Breast epithelium (tissue), 4 donors: Measurements from ENCODE around the gene SUFU. TPM values are rescaled to one million over a fixed set of nuclear protein-coding genes. Genes with fewer than 3 reads are reported as not detected.
A peak's percentile ranks its signal among the peaks of the same experiment; 100 is the strongest.

Source experiments
- DNase-seq, 2 donors: peaks; one replicate each; pipeline ENCODE4 v3.0.0-alpha.2; 2019; ENCODE audit warnings: low spot score in 2 of 2
- H3K27ac ChIP-seq, 2 donors: fragments of 200-600 bp; sonication (generic) in 1 of 2; one replicate each; pipeline ENCODE4 v1.5.1; 2016 to 2019; ENCODE audit warnings: mild to moderate bottlenecking in 1 of 2
- H3K27me3 ChIP-seq, 2 donors: fragments of 200-600 bp; sonication (generic) in 1 of 2; one replicate each; pipeline versions ENCODE4 v1.5.1 to v1.6.0; 2017 to 2019; ENCODE audit warnings: control low read depth in 1 of 2, mild to moderate bottlenecking in 1 of 2
- H3K36me3 ChIP-seq: fragments of 200-600 bp; one replicate; pipeline ENCODE4 v1.5.1; 2019
- H3K4me1 ChIP-seq, 2 donors: fragments of 200-600 bp; sonication (generic); one replicate each; pipeline ENCODE4 v1.5.1; 2016 to 2019; ENCODE audit warnings: control low read depth in 1 of 2
- H3K4me3 ChIP-seq, 3 donors: fragments of 200-600 bp; sonication (generic); 1 replicate in 2 of 3; 2 replicates in 1 of 3; pipeline ENCODE4 v1.5.1; 2016 to 2019; ENCODE audit warnings: mild to moderate bottlenecking in 3 of 3, moderate library complexity in 2 of 3
- H3K9me3 ChIP-seq, 2 donors: fragments of 200-600 bp; sonication (generic) in 1 of 2; one replicate each; pipeline ENCODE4 v1.5.1; 2016 to 2019; ENCODE audit warnings: control low read depth in 1 of 2
- CTCF ChIP-seq, 3 donors: fragments of 450-650 bp; IDR thresholded peaks; one replicate each; pipeline ENCODE4 v1.5.1; 2016 to 2017; ENCODE audit warnings: antibody characterized with exemption in 3 of 3, mild to moderate bottlenecking in 3 of 3, moderate library complexity in 3 of 3
- POLR2A ChIP-seq: fragments of 450-650 bp; IDR thresholded peaks from one replicate; pipeline ENCODE4 v1.6.1; 2016; ENCODE audit warnings: antibody characterized with exemption, mild to moderate bottlenecking, moderate library complexity
- POLR2AphosphoS5 ChIP-seq, 3 donors: sonication (generic); formaldehyde crosslinking; IDR thresholded peaks; one replicate each; pipeline ENCODE4 v1.6.1; 2017; ENCODE audit warnings: antibody characterized with exemption in 3 of 3
- intact Hi-C: fragments of 100-400 bp; cut with DNase I; formaldehyde crosslinking; loops from one replicate; pipeline ENCODE4 v1.15.1; 2023; ENCODE audit warnings: low total_unique reads
- total RNA-seq, 3 donors: library from RNA; depleted of rRNA; stranded (reverse); fragments of >200 nt; gene quantifications; one replicate each; pipeline ENCODE4 v1.1.0, GENCODE V29; 2016

SUFU gene
- total RNA-seq, 3 donors from 2014 or later: 6.2 to 9.1 (median 8.6) TPM

DNA sequence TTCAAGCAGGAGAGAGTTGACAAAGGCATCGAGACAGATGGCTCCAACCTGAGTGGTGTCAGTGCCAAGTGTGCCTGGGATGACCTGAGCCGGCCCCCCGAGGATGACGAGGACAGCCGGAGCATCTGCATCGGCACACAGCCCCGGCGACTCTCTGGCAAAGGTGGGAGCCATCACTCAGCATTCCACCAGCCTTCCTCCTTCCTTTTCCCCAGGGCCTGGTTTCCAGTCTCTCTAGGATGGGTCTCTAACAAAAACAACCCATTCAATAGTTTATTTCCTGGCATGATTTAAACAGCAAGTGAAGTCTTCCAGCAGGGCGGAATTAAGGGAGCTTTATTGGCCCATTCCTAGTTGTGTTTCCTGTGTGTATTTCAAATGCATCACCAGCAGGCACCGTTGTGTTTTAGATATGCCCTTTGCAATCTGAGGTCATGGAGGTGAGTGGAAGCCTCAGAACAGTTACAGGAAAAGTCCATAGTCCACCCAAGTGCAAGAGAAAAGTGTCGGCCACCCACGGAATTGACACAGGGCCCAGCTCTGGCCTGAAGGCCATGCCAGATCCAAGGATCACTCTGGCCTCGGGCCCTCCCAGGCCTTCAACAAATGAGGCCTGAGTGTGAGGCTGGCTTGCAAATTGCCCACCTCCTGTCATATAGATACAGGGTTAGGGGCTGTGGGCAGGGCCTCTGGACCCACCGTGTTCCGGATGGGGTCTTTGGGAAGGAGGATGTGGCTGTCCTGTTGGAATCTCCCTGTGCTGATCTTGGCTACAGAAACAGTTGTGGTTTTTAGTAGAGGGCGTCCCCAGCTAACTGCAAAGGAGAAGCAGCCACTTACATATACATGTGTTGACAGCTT is 93.6 kb downstream of the SUFU start:
- TF ChIP-seq POLR2A: no peak
- no peak for TF ChIP-seq CTCF (IDR thresholded peaks at IDR 0.05)
- TF ChIP-seq POLR2AphosphoS5 (IDR thresholded peaks at IDR 0.05): no peak
- DNase-seq: no peak
- Histone ChIP-seq H3K9me3 (no peaks in the 10 kb centered on the region), H3K4me1 (peaks cover 0 to 4% of the 10 kb centered on the region in 2 donors), H3K36me3 (no peaks in the 10 kb centered on the region), H3K27ac (peak overlapping the region; percentile 11 to 73), H3K4me3 (no peak overlapping the region), H3K27me3 (no peaks in the 10 kb centered on the region)
- intact Hi-C loops: no loop called here

DNA sequence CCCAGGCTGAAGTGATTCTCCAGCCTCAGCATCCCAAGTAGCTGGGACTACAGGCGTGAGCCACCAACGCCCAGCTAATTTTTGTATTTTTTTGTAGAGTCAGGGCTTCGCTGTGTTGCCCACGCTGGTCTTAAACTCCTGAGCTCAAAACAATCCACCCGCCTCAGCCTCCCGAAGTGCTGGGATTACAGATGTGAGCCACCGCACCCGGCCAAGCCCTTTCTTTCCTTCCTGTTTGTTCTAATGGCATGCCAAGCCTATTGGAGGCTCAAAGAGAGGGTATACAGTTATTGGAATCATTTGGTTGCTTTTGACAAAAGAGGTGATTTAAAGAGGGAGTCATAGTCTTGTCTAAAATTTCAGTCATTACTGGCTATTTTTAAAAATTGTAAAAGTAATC is 94.5 kb downstream of the SUFU start:
- intact Hi-C loops: no loop called here
- DNase-seq: no peak
- peak overlapping the region; percentile 11 to 34 for H3K27ac ChIP-seq
- peaks cover 0 to 4% of the 10 kb centered on the region in 2 donors for H3K4me1 ChIP-seq
- no peaks in the 10 kb centered on the region for H3K27me3 ChIP-seq
- no peaks in the 10 kb centered on the region for H3K36me3 ChIP-seq
- no peak overlapping the region for H3K4me3 ChIP-seq
- TF ChIP-seq POLR2A: no peak
- no peak for TF ChIP-seq POLR2AphosphoS5 (IDR thresholded peaks at IDR 0.05)
- no peak for TF ChIP-seq CTCF (IDR thresholded peaks at IDR 0.05)
- no peaks in the 10 kb centered on the region for H3K9me3 ChIP-seq

DNA sequence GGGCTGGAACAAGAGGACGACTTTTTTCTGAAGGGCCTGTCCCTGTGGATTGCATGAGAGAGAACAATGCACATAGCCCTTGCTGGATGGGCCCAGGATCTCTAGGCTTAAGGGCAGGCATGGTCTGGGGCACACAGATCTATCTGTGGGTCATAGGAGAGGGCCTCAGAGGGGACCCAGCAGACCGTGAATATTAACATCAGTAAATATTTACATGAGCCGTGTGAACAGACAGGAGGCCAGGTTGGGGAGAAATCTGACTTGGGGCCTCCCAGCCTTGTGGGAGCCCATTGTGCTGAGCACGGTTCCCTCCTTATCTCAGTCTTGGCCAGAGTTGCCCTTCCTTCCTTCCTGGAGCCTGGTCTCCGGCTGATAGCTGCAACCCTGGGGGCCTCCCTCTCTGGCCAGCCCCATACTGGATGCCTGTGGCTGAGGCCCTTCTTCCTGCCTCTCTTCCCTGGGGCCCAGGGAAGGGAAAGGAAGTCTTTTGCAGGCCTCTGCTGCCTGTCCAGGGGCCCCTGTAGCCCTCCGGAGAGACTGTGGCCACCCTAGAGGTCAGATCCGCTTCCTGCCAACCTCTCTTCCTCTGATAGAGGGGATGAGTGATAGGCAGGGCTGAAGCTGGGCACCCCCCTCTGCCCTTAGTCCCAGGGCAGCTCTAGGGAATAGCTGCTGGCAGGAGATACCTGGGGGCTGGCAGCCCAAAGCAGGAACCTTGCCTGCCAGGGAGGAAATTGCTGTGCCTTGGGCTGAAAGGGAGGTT is 96.0 kb downstream of the SUFU start:
- TF ChIP-seq POLR2AphosphoS5 (IDR thresholded peaks at IDR 0.05): no peak
- TF ChIP-seq CTCF (IDR thresholded peaks at IDR 0.05): no peak
- TF ChIP-seq POLR2A: no peak
- H3K27me3 ChIP-seq: no peaks in the 10 kb centered on the region
- DNase-seq: no peak
- no peaks in the 10 kb centered on the region for H3K9me3 ChIP-seq
- no peaks in the 10 kb centered on the region for H3K36me3 ChIP-seq
- peaks cover 0 to 4% of the 10 kb centered on the region in 2 donors for H3K4me1 ChIP-seq
- H3K4me3 ChIP-seq: no peak overlapping the region
- intact Hi-C loops: no loop called here
- peak overlapping the region; percentile 8 to 93 for H3K27ac ChIP-seq

DNA sequence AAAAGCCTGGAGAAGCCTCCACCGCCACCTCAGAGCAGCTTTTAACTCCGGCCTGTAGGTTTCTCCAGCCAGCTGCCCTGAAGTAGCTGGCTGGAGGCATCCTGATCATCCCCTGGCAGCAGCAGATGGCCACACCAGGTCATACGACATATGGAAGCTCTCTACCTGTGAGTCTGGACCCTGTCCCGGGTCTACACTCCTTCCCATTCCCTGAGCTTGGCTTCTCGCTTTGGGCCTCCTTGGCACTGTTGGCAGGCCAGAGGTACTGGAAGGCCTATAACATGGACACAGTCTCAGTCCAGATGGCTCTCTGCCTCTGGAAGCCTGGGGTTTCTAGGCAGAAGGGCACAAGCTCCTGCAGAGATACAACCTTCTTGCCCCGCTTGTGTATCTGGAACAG is 97.0 kb downstream of the SUFU start:
- intact Hi-C loops: no loop called here
- Histone ChIP-seq H3K4me1 (peaks cover 0 to 4% of the 10 kb centered on the region in 2 donors), H3K9me3 (no peaks in the 10 kb centered on the region), H3K27me3 (no peaks in the 10 kb centered on the region), H3K4me3 (no peak overlapping the region), H3K27ac (peak overlapping the region in 1 of 2 donors; percentile 93), H3K36me3 (no peaks in the 10 kb centered on the region)
- TF ChIP-seq POLR2A (no peak), CTCF (IDR thresholded peaks at IDR 0.05) (no peak), POLR2AphosphoS5 (IDR thresholded peaks at IDR 0.05) (no peak)
- DNase-seq: no peak

GRCh38 chr10:102601639-102602038 is 97.9 kb downstream of the SUFU start:
- intact Hi-C loops: no loop called here
- Histone ChIP-seq H3K4me3 (no peak overlapping the region), H3K4me1 (peaks cover 0 to 4% of the 10 kb centered on the region in 2 donors), H3K36me3 (no peaks in the 10 kb centered on the region), H3K27me3 (no peaks in the 10 kb centered on the region), H3K9me3 (no peaks in the 10 kb centered on the region), H3K27ac (peak overlapping the region; percentile 81 to 93)
- DNase-seq: no peak
- TF ChIP-seq POLR2AphosphoS5 (IDR thresholded peaks at IDR 0.05) (no peak), POLR2A (no peak), CTCF (IDR thresholded peaks at IDR 0.05) (no peak)
